Stimulated activated CD8-positive, alpha-beta memory T cell treated with anti-CD3 and anti-CD28 coated beads, Interleukin-12 subunit alpha, Interleukin-12 subunit beta, amount 100 ng/mL, for 4 hours (primary cell): ENCODE data around the gene CMIP.

Experiments
- DNase-seq: peaks from one replicate; pipeline ENCODE4 v3.0.0-alpha.2; 2020; ENCODE audit warnings: low read depth

The CMIP gene

DNA sequence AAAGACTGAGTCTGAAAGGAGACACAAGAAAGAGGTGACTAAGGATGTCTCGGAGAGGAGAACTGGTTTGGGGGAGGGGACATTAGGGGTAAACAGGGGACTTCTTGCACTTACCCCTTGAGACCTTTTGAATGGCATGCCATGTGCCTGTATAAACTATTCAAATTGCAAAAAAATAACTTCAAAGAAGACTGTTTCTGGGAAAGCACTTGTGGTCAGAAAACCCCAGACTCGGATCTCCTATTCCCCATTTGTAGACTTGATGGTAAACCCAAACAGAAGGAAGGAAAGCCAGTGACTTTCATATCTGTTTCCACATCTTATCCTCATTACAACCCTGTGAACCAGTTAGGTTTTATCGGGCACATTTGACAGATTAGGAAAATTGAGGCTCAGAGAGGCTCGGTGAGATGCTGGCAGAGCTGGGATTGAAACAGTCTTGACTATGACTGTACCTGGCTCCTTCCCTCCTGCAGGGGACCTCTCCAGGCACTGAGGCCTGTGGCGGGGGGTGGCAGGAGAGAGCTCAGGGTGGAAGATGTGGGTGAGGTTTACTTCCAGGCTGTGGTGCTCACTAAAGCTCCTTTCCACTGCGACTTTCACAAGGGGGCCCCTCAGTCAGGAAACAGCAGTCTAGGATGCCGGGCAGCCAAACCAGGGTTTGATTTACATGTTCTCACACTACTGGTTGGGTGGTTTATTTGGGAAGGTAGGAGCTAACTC, 304.0 kb downstream of the CMIP start:
- no peak for DNase-seq

DNA sequence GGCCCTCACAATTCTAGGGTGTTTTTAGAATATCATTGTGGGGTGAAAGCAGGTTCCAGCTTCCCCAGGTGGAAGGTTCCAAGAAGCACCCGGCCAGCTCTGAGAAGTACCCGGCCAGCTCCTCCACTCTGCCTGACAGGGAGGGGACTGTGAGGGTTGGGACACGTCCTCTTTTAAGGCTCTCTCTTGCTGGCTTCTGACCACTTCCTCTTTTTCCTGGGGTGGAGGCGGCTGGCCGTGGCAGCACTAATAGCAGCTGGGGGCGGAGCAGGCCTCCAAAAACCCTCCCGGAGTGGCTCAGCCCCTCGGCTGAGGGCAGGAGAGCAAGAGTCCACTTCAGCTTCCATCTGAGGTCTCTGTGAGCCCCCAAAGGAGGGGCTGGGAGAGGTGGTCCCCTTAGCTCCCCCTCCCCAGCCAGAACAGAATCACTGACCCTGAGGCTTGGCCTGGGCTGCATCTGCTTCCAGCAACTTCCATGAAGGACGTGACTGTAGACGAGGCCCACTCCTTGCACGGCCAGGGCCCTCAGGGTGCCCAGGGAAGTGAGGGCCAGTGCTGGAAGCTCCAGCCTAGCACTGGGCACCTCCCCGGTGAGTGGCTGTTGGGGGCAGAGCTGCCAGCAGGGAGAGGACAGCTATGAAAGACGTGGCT, 307.7 kb downstream of the CMIP start:
- DNase-seq = no peak

- no peak for DNase-seq
These were observed 308.2 kb downstream of the CMIP start for GRCh38 chr16:81752876-81753227.

DNA sequence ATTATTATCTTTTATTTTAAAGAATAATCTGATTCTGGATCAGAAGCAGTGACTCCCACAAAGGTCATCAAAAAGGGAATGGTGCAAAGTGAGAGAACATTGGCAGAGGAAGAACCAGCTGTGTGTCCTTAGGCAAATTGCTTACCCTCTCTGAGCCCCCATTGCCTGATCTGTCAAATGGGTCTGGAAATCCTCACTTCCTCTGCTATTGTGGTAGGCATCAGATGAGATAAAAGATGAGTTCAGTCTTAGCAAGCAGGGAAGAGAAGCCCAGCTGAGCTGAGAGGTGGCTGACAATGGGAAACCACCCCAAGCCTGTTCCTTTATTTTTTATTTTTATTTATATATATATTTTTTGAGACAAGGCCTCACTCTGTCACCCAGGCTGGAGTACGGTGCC, 310.2 kb downstream of the CMIP start:
- no peak for DNase-seq

- no peak for DNase-seq
These were observed 311.5 kb downstream of the CMIP start for GRCh38 chr16:81755915-81756614.

- no peak for DNase-seq
These were observed 312.2 kb downstream of the CMIP start for GRCh38 chr16:81756615-81757356.

DNA sequence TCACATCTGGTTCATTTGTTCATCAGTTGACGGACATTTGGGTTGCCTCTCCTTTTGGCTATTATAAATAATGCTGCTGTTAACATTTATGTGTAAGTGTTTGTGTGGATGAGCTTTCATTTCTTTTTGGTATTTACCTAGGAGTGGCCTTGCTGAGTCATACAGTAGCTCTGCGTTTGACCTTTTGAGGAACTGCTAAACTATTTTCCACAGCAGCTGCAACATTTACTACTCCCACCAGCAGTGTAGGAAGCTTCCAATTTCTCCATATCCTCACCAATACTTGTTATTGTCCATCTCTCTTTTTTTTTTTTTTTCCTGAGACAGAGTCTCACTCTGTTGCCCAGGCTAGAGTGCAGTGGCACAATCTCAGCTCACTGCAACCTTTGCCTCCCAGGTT, 313.8 kb downstream of the CMIP start:
- no peak for DNase-seq
